HuH-7.5 (cell line): ENCODE measurements around the gene NUB1.

ENCODE experiments used
- DNase-seq: peaks from one replicate; pipeline ENCODE4 v3.0.0; 2011; ENCODE audit warnings: low spot score

The NUB1 gene

DNA sequence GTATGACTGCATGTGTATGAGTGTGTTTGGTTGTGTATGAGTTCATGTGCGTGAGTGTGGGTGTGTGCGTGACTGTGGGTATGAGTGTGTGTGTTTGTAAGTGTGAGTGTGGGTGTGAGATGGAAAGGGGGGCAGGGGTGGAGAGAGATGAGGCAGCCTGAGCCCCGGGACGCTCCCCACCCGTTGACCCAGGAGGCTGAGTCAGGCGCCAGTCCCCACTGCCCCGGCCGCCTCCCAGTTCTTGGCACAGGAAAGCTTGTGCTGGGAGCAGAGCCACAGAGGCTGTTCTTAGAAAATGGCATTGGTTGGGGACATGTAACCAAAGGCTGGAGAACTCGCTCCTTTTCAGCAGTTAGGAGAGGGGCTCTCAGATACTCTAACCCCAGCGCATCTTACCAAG is 27.8 kb upstream of the NUB1 start:
- DNase-seq, result no peak

DNA sequence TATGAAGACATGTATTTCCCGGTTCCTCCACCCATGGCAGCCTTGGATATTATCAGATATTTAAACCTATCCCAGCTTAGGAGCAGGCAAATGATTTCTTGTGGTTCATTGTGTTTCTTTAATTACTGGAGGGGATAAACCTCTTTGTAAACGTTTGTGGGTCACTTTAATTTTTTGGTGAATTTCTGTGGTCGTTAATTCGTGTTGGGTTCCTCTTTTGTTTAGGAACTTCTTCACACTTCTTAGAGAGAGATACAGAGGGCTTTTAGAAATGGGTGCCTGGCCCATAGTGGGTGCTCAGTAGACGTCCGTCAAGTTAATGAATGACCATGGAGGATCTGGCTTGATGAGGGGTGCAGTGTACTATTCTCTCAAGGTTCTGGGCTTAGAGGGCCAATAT is 27.2 kb upstream of the NUB1 start:
- no peak for DNase-seq

DNA sequence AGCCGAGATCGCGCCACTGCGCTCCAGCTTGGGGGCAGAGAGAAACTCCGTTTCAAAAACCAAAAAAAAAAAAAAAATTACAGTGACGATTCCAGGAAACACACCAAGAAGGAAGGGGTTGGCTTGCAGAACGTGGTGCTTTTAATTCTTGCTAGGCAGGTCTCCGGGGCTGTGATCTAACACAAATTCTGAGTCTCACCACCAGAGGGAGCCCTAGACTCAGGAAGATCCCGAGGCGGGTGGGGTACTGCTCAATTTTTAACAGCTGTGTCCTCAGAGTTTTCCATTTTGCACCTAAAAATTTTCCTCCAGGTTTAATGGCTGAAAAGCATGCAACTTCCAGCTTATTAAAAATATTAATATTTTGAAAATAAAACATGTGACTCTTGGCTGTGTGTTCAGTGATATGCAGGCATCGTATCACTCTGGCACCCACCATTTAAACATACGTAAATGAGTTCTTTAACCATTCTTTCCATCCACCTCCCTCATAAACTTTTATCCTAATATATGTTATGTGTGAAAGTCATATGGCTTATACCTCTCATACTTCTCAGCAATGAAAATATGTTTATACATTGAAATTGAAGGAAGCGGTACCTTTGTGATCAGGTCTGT is 26.5 kb upstream of the NUB1 start:
- DNase-seq, result peak; percentile 59

DNA sequence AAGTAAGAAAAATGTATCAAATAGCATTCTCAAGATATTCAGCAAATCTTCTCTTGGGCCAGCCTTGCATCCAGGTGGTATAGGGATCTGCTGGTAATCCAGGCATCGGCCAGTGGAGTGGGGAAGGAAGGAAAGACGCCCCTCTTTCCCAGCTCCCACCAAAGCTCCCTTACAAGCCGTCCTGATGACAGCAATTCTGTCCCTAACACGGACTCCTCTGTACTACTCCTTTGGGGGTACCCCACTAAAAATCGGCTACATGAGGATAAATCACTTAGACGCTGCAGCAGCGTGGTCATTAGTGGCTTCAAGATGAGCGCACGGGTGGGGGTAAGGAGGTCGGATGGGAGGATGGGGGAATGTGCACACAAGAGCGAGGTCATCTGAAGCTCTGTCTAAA is 24.7 kb upstream of the NUB1 start:
- DNase-seq, result no peak

DNA sequence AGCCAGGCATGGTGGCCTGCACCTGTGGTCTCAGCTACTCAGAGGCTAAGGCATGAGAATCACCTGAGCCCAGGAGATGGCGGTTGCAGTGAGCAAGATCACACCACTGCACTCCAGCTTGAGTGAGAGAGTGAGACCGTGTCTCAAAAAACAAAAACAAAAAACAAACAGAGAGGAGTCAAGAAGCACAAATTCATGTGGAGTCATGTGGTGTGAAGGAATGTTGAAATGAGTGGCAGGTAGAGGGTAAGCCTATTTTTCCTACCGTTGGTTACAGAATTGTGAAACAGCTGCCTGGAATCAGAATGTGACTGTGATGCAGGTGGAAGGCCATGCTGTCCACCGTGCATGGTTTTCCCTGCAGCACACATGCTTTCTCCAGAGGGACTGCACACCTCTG is 23.7 kb upstream of the NUB1 start:
- no peak for DNase-seq

DNA sequence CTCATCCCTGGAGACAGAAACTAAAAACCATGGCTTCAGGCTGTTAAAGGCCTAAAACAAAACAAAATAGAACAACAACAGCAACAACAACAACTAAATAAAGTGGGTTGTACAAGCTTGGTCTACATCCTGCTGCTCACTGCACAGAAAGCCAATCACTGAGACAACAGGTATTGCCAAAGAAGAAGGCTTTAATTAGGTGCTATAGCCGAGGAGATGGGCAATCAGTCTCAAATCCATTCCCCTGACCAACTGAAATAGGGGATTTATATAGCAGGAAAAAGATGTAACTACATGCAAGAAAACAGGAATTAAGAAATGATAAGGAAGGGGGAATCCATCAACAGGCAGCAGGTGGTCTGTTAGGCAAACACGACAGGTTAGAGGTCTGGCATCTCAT is 22.4 kb upstream of the NUB1 start:
- no peak for DNase-seq

DNA sequence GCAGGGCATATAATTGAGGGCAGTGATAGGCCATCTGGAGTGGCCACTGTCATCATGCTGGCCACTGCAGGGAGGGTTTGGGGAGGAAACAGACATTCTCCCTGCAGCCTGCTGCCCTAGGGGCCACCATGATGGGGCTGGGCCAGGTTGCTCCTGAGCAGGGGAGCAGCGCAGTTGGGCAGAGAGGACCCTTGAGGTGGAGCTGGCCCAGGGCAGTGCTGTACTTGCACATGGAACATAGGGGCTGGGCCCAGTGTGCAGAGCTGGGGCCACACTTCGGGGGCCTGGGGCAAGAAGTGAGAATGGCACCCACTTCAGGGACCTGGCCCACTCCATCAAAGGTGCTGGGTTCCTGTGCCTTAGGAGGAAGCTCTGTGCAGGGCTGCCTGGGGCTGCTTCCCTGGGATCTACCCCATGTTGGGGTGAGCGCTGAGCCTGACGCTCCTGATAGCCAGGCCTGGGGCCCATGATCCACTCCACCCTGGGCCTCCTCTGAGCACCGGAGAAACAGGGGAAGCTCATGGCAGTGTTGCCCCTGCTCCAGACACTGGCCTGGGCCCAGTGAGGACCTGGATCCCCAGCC is 21.3 kb upstream of the NUB1 start:
- no peak for DNase-seq

DNA sequence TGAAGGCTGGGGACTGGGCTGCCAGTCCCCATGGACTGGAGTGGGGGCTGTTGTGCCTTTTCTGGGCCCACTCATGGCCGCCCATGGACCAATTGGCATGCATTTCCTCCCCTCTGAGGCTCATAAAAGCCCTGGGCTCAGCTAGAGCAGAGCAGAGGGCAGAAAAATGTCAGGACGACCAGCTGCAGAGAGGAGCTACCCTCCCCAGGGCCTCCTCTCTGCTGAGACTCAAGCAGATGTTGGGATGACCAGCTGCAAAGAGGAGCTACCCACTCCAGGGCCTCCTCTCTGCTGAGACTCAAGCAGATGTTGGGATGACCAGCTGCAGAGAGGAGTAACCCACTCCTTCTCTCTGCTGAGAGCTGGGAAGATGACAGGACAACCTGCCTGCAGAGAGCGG is 20.3 kb upstream of the NUB1 start:
- DNase-seq, result no peak

DNA sequence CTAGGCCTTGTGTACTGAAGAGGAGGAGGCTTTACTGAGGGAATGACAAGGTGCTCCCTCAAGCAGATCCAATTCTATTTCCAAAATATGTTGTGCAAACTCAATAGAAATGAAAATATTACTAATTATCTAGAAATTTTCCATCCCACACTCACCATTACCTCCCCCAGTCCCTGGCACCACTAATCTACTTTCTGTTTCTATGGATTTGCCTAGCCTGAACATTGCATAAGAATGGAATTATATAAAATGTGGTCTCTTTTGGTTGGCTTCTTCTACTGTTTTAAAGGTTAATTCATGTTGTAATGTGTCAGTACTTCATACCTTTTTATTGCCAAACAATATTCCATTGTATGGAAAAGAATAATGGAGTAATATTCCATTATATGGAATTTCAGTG is 18.7 kb upstream of the NUB1 start:
- DNase-seq, result no peak

DNA sequence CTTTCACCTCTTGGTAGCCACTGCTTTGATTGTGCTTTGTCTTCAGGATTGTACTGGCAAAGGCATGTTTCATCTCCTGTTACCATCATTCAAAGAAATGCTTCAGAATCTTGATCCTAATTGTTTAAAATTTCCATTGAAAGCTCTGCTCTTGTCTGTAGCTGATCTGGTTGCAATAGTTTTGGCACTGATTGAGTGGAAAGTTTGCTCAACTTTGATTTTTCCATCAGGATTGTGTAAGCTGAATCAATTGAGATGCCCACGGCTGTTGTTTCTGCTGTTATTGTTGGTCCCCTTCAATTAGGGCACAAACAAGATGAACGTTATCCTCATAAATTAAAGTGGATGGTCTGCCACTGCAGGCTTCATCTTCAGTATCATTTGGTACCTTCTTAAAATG is 14.6 kb upstream of the NUB1 start:
- no peak for DNase-seq

DNA sequence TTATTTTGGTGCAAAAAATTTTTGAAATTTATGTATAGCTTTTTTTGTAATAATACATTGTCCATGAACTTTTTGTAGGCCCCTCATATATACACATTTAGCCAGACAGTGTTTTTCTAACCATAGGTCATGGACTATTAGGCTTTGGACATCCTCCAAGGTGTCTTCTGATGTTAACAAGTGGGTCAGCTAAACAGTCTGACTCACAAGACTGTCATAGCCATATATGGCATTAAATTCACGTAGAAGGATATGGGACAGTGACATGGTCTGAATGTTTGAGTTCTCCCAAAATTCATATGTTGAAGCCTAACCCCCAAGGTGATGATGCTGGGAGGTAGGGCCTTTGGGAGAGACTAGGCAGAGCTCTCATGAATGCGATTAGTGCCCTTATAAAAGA is 14.0 kb upstream of the NUB1 start:
- no peak for DNase-seq

DNA sequence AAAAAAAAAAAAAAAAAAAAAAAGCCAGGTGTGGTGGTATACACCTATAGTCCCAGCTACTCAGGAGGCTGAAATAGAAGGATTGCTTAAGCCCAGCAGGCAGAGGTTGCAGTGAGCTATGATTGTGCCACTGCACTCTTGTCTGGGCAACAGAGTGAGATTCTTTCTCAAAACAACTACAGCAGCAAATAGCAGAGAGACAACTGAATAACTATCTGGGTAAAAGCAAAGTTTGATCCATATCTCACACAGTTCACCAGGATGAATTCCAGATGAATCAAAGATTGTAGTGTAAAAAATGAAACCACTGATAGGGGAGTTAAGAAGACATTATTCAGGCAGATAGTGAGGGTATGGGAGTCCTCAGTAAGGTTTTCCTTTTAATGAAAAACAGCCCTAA is 11.4 kb upstream of the NUB1 start:
- no peak for DNase-seq

DNA sequence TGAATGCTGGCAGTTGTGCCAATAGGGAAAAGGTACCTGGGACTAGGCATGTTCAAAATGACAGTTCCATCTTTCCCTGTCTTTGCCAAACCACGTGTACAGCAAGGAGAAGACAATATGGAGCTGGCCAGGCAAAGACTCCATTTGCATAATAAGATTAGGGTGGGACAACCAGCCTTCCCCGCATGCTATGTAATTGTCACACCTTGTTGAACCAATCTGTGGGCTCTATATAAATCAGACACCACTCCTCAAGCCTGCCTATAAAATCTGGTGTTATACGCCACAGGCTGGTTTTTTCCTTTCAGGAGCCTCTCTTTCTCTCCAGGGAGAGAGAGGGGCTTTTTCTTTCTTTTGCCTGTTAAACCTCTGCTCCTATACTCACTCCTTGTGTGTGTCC is 11.0 kb upstream of the NUB1 start:
- no peak for DNase-seq

DNA sequence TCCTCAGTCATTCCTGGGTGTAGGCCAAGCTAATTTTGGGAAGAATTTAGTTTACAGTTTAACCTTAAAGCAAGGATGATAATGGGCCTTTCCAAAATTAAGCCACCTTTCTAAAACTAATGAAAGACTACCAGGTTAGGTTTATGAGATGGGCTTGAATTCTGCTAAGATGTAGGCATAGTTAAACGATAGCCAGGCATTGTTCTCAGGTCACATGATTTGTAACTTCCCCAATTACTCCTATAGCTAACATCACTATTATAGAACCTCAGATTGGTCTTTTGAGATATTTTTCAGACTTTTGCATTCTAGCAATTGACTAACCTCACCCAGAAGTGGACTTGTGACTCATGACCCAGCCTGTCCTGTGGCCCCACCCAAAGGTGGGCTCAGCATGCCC is 7.0 kb upstream of the NUB1 start:
- no peak for DNase-seq

DNA sequence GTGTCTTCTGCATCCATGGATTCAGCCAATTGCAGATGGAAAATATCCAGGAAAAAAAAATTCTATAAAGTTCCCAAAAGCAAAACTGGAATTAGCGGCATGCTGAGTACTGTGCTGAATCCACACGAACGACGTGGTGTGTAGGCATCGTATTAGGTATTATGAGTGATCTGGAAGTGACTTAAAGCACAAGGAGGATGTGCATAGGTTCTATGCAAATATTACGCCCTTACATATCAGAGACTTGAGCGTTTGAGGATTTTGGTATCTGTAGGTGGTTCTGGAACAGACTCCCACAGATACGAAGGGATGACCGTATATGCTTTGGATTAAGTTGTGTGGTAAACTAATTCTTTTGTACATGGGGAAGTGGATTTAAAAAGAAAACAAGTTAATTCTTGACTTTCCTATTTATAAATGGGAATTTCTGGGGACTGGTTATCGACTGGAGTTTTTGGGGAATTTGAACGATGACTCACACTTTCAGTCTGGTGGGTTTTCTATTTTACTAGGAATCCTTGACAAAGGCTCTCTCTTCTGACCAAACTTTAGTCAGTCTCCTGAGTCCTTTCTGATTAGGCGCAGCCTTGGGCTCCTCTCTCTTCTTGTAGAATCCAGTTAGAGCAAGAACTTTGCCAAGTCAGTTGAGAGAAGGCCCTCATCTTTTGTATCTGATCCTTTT is 5.4 kb upstream of the NUB1 start:
- DNase-seq, result no peak

DNA sequence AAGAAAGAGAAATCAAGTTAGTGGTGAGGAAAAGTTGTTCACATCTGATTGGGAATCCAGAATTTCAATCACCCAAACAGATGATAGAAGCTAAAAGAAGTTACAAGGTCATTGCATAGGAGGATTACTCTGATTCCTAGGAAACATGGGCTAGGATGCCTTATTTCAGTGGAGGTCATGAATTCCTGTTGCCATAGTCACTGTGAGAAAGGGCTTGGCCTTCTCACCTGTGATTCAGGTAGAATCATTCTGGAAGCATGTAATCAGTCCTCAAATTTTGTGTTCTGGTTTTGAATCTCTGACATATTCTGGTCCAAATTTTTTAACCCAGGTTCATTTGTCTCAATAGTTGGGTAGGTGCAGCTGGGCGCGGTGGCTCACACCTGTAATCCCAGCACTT is 4.3 kb upstream of the NUB1 start:
- no peak for DNase-seq

DNA sequence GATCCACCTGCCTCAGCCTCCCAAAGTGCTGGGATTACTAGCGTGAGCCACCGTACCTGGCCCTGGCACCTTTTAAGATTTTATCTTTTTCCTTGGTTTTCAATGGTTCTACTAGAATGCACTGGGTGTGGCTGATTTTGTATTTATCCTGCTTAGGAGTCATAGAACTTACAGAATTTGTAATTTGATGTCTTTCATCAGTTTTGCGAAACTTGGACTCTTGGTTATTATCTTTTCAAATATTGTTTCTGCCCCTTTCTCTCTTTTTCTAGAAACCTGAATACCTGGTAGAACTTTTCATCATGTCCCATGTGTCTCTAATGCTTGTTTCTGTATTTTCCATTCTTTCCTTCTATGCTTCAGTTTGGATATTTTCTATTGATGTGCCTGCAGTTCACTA is 2.8 kb upstream of the NUB1 start:
- no peak for DNase-seq

DNA sequence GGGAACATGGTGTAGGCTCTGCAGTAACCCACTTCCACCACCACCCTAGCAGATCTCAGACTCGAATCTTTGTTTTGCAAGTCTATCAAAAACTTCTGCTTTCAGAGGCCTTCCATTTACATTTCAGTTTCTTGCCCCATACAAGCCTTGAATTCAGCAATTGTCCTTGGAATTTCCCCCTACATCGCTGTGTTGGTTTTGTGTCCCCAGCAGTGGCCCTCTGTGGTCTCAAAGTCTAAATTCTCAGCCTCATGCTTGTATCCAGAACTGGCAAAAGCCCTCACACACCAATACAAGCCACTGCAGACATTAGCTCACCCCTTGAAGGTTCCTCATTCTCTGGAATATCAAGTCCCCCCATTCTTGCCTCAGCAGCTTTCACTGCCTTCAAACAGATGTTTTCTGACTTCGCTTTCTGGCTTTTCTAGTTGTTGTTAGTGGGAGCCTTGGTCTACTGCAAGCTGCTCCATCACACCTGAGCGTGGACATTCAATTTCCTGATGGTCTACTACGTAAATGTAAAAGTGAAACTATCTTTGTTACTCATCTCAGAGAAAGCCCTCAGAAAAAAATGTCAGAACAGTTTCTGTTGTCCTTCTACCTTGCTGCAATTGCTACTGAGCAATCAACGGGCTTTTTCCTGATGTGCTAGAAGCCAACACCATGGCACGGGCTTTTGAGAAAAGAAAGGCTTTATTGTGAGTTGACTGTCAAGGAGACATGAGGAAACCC is 1.8 kb upstream of the NUB1 start:
- DNase-seq, result no peak

DNA sequence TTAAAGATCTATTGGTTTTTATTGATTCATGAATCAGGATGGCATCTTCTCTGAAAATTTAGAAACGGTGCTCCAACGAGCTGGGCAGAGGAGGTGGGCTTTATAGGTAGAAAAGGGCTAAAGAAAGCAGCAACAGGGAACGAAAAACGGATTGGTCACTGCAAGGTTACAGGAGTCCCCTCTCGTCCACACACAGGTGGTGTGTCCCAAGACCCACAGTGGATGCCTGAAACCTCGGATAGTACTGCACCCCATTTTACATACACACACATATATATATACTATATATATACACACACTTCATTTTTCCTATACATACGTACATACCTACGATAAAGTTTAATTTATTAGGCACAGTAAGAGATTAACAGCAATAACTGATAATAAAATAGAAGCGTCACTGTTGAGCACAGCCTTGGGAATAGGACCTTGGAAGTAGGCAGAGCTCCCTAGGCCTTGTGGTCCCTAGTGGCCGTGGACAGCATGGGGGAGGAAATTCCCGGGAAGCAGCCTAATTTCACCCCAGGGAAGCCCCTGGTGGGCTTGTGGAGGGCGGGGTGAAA is 737 bp upstream of the NUB1 start:
- DNase-seq, result no peak

DNA sequence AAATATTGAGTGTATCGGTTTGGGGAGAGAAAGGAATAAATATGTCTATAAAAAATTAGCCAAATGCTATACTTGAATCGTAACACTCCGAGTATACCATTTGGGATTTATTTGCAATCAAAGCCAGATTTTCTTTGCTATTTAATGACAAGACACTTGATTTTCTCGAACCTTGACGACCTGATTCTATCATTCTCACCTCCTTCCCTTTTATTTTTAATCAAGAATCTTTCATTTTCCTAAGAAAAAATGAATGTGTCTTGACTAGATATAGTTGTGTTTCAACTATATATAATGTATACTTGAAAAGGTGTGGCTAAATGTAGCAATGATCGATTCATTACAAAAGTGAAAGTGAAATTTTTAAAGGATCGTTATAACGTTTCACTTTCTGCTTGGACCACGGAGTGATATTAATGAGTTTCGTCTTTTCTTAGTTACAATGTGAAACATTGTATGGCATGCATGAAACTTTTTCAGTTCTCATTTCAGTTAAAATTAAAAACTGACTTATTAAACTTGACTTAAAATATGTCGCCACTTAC is 562 bp downstream of the NUB1 start:
- DNase-seq, result no peak

DNA sequence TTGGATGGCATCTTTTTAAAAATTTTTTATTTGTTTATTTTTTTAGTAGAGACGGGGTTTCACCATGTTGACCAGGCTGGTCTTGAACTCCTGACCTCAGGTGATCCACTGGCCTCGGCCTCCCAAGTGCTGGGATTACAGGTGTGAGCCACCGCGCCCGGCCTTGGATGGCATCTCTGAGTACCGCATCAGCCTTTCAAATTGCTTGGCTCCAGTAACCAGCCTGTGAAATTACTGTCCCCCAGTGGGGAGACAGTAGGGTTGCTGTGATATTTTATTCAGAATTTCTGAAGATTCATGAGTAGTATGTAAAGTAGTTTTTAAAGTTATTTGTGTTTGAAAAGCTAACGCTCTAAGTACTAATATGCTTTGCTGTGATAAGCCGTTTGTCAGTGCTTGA is 1.2 kb downstream of the NUB1 start:
- DNase-seq, result no peak

DNA sequence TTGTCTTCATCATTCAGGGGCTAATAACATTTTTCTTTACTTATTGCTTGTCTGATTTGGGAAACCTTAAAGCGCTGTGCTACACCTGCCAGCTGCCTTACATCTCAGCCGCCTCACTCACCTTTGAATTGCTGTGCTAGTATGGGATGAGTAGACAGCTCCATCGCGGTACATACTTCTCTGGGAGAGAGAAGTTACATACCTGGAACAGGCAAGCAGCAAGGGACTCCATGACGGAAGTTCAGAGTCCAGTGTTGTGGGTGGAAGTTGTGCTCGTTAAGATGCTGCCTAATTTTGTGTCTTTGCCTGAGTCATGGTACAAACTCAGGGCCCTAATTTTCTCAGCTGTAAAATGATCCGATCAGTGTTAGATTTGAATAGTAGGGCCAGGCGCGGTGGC is 1.9 kb downstream of the NUB1 start:
- DNase-seq, result no peak
